Hepatocyte (in vitro differentiated cells): ENCODE measurements around the gene PHACTR1. TPM values are rescaled to one million over a fixed set of nuclear protein-coding genes. Genes with fewer than 3 reads are reported as not detected.

Experiments
- DNase-seq: peaks from one replicate; pipeline ENCODE4 v3.0.0-alpha.2; 2016; ENCODE audit warnings: low spot score
- H2AFZ ChIP-seq: fragments of 200-600 bp; sonication (generic); 2 replicates; pipeline ENCODE4 v1.6.0; 2016; ENCODE audit warnings: antibody characterized with exemption, mild to moderate bottlenecking
- H3K27ac ChIP-seq: fragments of 200-600 bp; sonication (generic); 2 replicates; pipeline ENCODE4 v1.5.1; 2016; ENCODE audit warnings: mild to moderate bottlenecking
- H3K27me3 ChIP-seq: fragments of 200-600 bp; sonication (generic); 2 replicates; pipeline ENCODE4 v1.6.1; 2016
- H3K36me3 ChIP-seq: fragments of 200-600 bp; sonication (generic); replicated peaks from 2 replicates; pipeline ENCODE4 v1.5.1; 2016; ENCODE audit warnings: low read depth; ENCODE audit not compliant: insufficient read depth
- H3K4me1 ChIP-seq: fragments of 200-600 bp; sonication (generic); 2 replicates; pipeline ENCODE4 v1.5.1; 2016; ENCODE audit warnings: mild to moderate bottlenecking, moderate library complexity; ENCODE audit not compliant: insufficient read depth
- H3K4me2 ChIP-seq: fragments of 200-600 bp; sonication (generic); 2 replicates; pipeline ENCODE4 v1.6.0; 2016
- H3K4me3 ChIP-seq: fragments of 200-600 bp; sonication (generic); 2 replicates; pipeline ENCODE4 v1.5.1; 2016; ENCODE audit warnings: mild to moderate bottlenecking
- H3K79me2 ChIP-seq: fragments of 200-600 bp; sonication (generic); 2 replicates; pipeline ENCODE4 v1.6.0; 2017; ENCODE audit warnings: mild to moderate bottlenecking
- H3K9me2 ChIP-seq: fragments of 200-600 bp; sonication (generic); replicated peaks from 2 replicates; pipeline ENCODE4 v1.6.0; 2017; ENCODE audit warnings: mild to moderate bottlenecking; ENCODE audit not compliant: insufficient read depth
- H3K9me3 ChIP-seq: fragments of 200-600 bp; sonication (generic); 2 replicates; pipeline ENCODE4 v1.5.1; 2016; ENCODE audit warnings: low read depth, mild to moderate bottlenecking
- H4K20me1 ChIP-seq: fragments of 200-600 bp; sonication (generic); 2 replicates; pipeline ENCODE4 v1.6.0; 2016; ENCODE audit warnings: mild to moderate bottlenecking; ENCODE audit not compliant: insufficient read depth, poor library complexity, severe bottlenecking
- CTCF ChIP-seq: fragments of 200-600 bp; sonication (generic); IDR thresholded peaks from 2 replicates; pipeline ENCODE4 v1.5.1; 2016; ENCODE audit warnings: antibody characterized with exemption, mild to moderate bottlenecking; ENCODE audit not compliant: poor library complexity
- EZH2 ChIP-seq: fragments of 200-600 bp; sonication (generic); IDR thresholded peaks from 2 replicates; pipeline ENCODE4 v1.6.1; 2016; ENCODE audit warnings: antibody characterized with exemption, mild to moderate bottlenecking, borderline replicate concordance
- EZH2phosphoT487 ChIP-seq: fragments of 200-600 bp; sonication (generic); IDR thresholded peaks from one replicate; pipeline ENCODE4 v1.6.1; 2018; ENCODE audit warnings: antibody characterized with exemption, mild to moderate bottlenecking, low read depth, moderate library complexity; ENCODE audit not compliant: unreplicated experiment, severe bottlenecking
- WGBS: methylation state at CpG from one replicate; pipeline ENCODE4 v1.1.6; 2016; ENCODE audit warnings: low lambda C conversion rate; ENCODE audit errors: missing lambda C conversion rate; 5-methylcytosine and 5-hydroxymethylcytosine counted together
- polyA plus RNA-seq: library from polyadenylated mRNA; unstranded; fragments of >200 nt; fragmentation: Nextera tagmentation; extraction: Ambion mirVana; gene quantifications from 2 replicates; pipeline ENCODE4 v1.2.1, GENCODE V29; 2016
- total RNA-seq: library from RNA; depleted of rRNA; stranded (reverse); fragments of >200 nt; gene quantifications from 2 replicates; pipeline ENCODE4 v1.2.3, GENCODE V29; 2014

Gene PHACTR1
- total and polyA plus RNA-seq, 2 experiments from 2014 or later = 3.0 to 4.3 TPM

- H3K4me2 ChIP-seq = no peak overlapping the region
- H3K36me3 ChIP-seq = no peaks in the 10 kb centered on the region
- TF ChIP-seq EZH2 = no peak
- no peak for TF ChIP-seq EZH2phosphoT487
- TF ChIP-seq CTCF = no peak
- no peak overlapping the region for H3K4me3 ChIP-seq
- no peaks in the 10 kb centered on the region for H3K79me2 ChIP-seq
- no peaks in the 10 kb centered on the region for H3K4me1 ChIP-seq
- no peaks in the 10 kb centered on the region for H3K9me2 ChIP-seq
- no peak for DNase-seq
- H4K20me1 ChIP-seq = no peaks in the 10 kb centered on the region
- no peaks in the 10 kb centered on the region for H3K27me3 ChIP-seq
- H2AFZ ChIP-seq = no peak overlapping the region
- no peak overlapping the region for H3K27ac ChIP-seq
- no peaks in the 10 kb centered on the region for H3K9me3 ChIP-seq
- 66% methylated on average over 1 of the region's 1 CpG for WGBS
Measured at GRCh38 chr6:12841619-12842018, 125.1 kb downstream of the PHACTR1 start.

- no peak overlapping the region for H3K4me2 ChIP-seq
- H3K4me1 ChIP-seq = no peaks in the 10 kb centered on the region
- H3K27me3 ChIP-seq = no peaks in the 10 kb centered on the region
- DNase-seq = no peak
- no peaks in the 10 kb centered on the region for H3K9me2 ChIP-seq
- H2AFZ ChIP-seq = no peak overlapping the region
- no peaks in the 10 kb centered on the region for H3K36me3 ChIP-seq
- no peak for TF ChIP-seq EZH2phosphoT487
- no peak for TF ChIP-seq EZH2
- TF ChIP-seq CTCF = no peak
- H3K4me3 ChIP-seq = no peak overlapping the region
- no peaks in the 10 kb centered on the region for H3K9me3 ChIP-seq
- H4K20me1 ChIP-seq = no peaks in the 10 kb centered on the region
- no peak overlapping the region for H3K27ac ChIP-seq
- H3K79me2 ChIP-seq = no peaks in the 10 kb centered on the region
Measured at GRCh38 chr6:12842114-12842513, 125.5 kb downstream of the PHACTR1 start.

DNA sequence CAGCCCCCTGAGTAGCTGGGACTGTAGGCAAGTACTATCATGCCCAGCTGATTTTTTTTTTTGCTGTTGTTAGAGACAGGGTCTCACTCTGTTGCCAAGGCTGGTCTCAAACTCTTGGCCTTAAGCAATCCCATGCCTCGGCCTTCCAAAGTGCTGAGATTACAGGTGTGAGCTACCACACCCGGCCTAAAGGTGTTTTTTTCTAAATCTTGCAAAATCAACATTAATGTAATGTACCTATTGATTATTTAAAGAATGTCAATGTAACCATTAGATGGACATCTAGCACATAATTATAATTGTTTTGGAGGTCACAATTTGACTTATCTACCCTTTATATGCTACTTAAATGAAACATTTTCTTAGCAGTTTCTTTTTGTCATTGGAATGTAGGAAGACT is 126.1 kb downstream of the PHACTR1 start:
- Histone ChIP-seq H3K36me3 (no peaks in the 10 kb centered on the region), H3K27me3 (no peaks in the 10 kb centered on the region), H3K27ac (no peak overlapping the region), H3K4me2 (no peak overlapping the region), H3K4me3 (no peak overlapping the region), H3K9me2 (no peaks in the 10 kb centered on the region), H2AFZ (no peak overlapping the region), H3K79me2 (no peaks in the 10 kb centered on the region), H3K4me1 (no peaks in the 10 kb centered on the region), H4K20me1 (no peaks in the 10 kb centered on the region), H3K9me3 (no peaks in the 10 kb centered on the region)
- 84% methylated on average over 2 of the region's 2 CpGs for WGBS
- TF ChIP-seq EZH2phosphoT487 (no peak), CTCF (no peak), EZH2 (no peak)
- no peak for DNase-seq
